Uterus (tissue), 2 donors: ENCODE data around the gene CENPN.

Experiments
- CTCF ChIP-seq, 4 experiments: fragments of 200-600 bp in 2 of 4; fragments of 450-650 bp in 2 of 4; sonication (generic) in 2 of 4; IDR thresholded peaks; one replicate each; pipeline ENCODE4 v1.5.1; 2016 to 2019; ENCODE audit warnings: antibody characterized with exemption in 4 of 4, mild to moderate bottlenecking in 2 of 4, moderate library complexity in 1 of 4
- POLR2A ChIP-seq, 2 donors: fragments of 450-650 bp; IDR thresholded peaks; one replicate each; pipeline ENCODE4 v1.6.1; 2016; ENCODE audit warnings: antibody characterized with exemption in 2 of 2, mild to moderate bottlenecking in 1 of 2, moderate library complexity in 1 of 2

GRCh38 chr16:80964351-80964750 lies 42.7 kb upstream of the CENPN start:
- TF ChIP-seq CTCF (IDR thresholded peaks at IDR 0.05), result no peak
- TF ChIP-seq POLR2A (IDR thresholded peaks at IDR 0.05), result no peak
